Uterus (tissue), 4 donors: Measurements from ENCODE around the gene SERPINA7. TPM values are rescaled to one million over a fixed set of nuclear protein-coding genes. Genes with fewer than 3 reads are reported as not detected.
"Not testable (repeated sequence)": the region's sequence is repeated elsewhere in the genome, so short reads cannot be mapped to it uniquely, and the experiment has no call there.

Source experiments
- DNase-seq, 2 donors: peaks; one replicate each; pipeline ENCODE4 v3.0.0-alpha.2; 2019 to 2020
- H3K27ac ChIP-seq, 2 donors: fragments of 200-600 bp; sonication (generic); 1 replicate in 1 of 2; 2 replicates in 1 of 2; pipeline ENCODE4 v1.5.1; 2016 to 2018
- H3K27me3 ChIP-seq, 2 donors: fragments of 200-600 bp; sonication (generic); one replicate each; pipeline ENCODE4 v1.5.1; 2018 to 2019; ENCODE audit warnings: control low read depth in 1 of 2
- H3K36me3 ChIP-seq, 2 donors: fragments of 200-600 bp; sonication (generic); one replicate each; pipeline ENCODE4 v1.5.1; 2019; ENCODE audit warnings: control low read depth in 1 of 2
- H3K4me1 ChIP-seq, 2 donors: fragments of 200-600 bp; sonication (generic); one replicate each; pipeline ENCODE4 v1.5.1; 2018 to 2019; ENCODE audit warnings: control low read depth in 1 of 2
- H3K4me3 ChIP-seq, 2 donors: fragments of 200-600 bp; sonication (generic); 1 replicate in 1 of 2; 2 replicates in 1 of 2; pipeline ENCODE4 v1.5.1; 2018 to 2019; ENCODE audit warnings: mild to moderate bottlenecking in 1 of 2
- H3K9me3 ChIP-seq, 2 donors: fragments of 200-600 bp; sonication (generic); one replicate each; pipeline ENCODE4 v1.5.1; 2019; ENCODE audit warnings: control low read depth in 1 of 2
- POLR2A ChIP-seq, 2 donors: fragments of 450-650 bp; IDR thresholded peaks; one replicate each; pipeline ENCODE4 v1.6.1; 2016; ENCODE audit warnings: antibody characterized with exemption in 2 of 2, mild to moderate bottlenecking in 1 of 2, moderate library complexity in 1 of 2
- intact Hi-C: fragments of 100-400 bp; cut with DNase I; formaldehyde crosslinking; loops from one replicate; pipeline ENCODE4 v1.15.1; 2023; ENCODE audit warnings: low total_unique reads
- total RNA-seq, 4 donors: library from RNA; depleted of rRNA in 3 of 4; stranded (reverse); fragments of >200 nt in 3 of 4; gene quantifications; one replicate each; pipeline versions ENCODE4 v1.1.0 to v1.2.4, GENCODE V29; 2014 to 2023
- TF ChIP-seq, protein P1 (sequence below), 4 experiments: fragments of 200-600 bp in 2 of 4; fragments of 450-650 bp in 2 of 4; sonication (generic) in 2 of 4; IDR thresholded peaks; one replicate each; pipeline ENCODE4 v1.5.1; 2016 to 2019; ENCODE audit warnings: antibody characterized with exemption in 4 of 4, mild to moderate bottlenecking in 2 of 4, moderate library complexity in 1 of 4
- donor health status: DM: yes; HTN: yes; CAD: no.

Gene SERPINA7
- total RNA-seq, 4 donors from 2014 or later, result not detected

DNA sequence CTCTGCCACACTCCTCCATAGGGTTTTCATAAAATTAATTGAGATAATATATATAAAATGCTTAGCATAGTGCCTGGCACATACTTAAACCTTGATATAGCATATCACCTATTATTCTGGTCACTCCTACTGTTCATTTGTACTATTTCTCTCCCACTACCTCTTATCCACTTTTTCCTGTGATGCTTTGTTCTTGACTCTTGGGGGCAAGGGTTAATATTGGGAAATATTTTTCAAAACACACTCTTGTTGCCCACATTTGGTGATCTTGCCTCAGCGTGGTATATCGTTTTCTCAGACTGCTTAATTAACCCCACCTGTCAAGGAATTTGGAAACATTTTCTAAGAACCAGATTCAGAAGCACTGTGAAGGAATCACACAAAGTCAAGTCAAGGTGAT, 16.3 kb downstream of the SERPINA7 start:
- intact Hi-C loops, result no loop called here
- H3K4me3 ChIP-seq, result no peak overlapping the region
- no peak for DNase-seq
- H3K27ac ChIP-seq, result no peak overlapping the region
- peaks cover 0 to 4% of the 10 kb centered on the region in 2 donors for H3K27me3 ChIP-seq
- H3K4me1 ChIP-seq, result no peaks in the 10 kb centered on the region
- H3K36me3 ChIP-seq, result no peaks in the 10 kb centered on the region
- no peaks in the 10 kb centered on the region for H3K9me3 ChIP-seq
- TF ChIP-seq POLR2A (IDR thresholded peaks at IDR 0.05), result no peak
- TF ChIP-seq, protein P1, sequence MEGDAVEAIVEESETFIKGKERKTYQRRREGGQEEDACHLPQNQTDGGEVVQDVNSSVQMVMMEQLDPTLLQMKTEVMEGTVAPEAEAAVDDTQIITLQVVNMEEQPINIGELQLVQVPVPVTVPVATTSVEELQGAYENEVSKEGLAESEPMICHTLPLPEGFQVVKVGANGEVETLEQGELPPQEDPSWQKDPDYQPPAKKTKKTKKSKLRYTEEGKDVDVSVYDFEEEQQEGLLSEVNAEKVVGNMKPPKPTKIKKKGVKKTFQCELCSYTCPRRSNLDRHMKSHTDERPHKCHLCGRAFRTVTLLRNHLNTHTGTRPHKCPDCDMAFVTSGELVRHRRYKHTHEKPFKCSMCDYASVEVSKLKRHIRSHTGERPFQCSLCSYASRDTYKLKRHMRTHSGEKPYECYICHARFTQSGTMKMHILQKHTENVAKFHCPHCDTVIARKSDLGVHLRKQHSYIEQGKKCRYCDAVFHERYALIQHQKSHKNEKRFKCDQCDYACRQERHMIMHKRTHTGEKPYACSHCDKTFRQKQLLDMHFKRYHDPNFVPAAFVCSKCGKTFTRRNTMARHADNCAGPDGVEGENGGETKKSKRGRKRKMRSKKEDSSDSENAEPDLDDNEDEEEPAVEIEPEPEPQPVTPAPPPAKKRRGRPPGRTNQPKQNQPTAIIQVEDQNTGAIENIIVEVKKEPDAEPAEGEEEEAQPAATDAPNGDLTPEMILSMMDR (IDR thresholded peaks at IDR 0.05), result no peak

DNA sequence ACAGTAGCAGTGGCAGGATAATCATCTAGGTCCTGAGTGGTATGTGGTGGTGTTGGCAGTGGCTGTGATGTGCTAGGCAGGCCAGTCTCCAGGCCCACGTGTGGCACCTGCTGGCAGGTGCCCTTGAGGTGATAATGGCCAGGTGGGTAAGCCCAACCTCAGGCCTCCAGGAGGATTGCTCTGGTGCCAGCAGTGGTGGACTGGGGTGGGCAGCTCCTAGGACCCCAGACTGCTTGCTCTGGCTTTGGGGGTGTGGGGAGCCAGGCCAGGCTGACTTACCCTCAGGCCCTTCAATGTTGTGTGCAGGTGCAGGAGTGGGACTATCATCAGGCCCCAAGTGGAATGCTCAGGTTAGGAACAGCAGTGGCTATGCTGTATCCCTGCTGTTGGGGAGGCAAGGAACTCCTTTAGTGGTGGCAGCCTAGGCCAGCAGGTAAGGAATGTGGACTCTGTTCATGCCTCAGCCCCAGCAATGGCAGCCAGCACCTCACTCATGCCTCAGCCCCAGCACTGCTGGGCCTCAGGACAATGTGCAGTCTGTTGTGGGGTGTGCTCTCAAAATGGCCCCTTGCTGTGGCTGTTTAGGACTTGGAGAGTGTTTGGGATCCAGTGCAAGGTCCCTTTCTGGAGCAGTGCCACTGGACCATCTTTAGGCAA, 24.3 kb downstream of the SERPINA7 start:
- no peaks in the 10 kb centered on the region for H3K4me1 ChIP-seq
- no peak overlapping the region for H3K4me3 ChIP-seq
- H3K27ac ChIP-seq, result no peak overlapping the region
- H3K9me3 ChIP-seq, result no peaks in the 10 kb centered on the region
- no peaks in the 10 kb centered on the region for H3K36me3 ChIP-seq
- intact Hi-C loops, result no loop called here
- no peak for TF ChIP-seq POLR2A (IDR thresholded peaks at IDR 0.05)
- TF ChIP-seq, protein P1 (IDR thresholded peaks at IDR 0.05), result no peak
- H3K27me3 ChIP-seq, result peaks cover 0 to 4% of the 10 kb centered on the region in 2 donors
- no peak for DNase-seq

DNA sequence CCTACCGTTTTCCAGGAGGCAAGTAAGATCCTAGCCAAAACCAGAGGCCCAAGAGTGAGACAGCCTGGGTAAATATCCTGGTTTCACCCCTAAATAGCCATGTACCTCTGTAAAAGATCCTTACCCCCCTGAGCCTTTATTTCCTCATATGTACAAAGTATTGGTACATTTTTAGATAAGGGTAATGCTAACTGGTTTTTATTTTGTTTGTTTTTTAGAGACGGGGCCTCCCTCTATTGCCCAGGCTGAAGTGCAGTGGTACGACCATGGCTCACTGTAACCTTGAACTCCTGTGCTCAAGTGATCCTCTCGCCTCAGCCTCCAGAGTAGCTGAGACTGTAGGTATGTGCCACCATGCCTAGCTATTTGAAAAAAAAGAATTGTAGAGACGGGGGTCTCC, 29.4 kb downstream of the SERPINA7 start:
- Histone ChIP-seq H3K4me1 (no peaks in the 10 kb centered on the region), H3K27me3 (no peaks in the 10 kb centered on the region), H3K4me3 (no peak overlapping the region), H3K27ac (no peak overlapping the region), H3K36me3 (no peaks in the 10 kb centered on the region), H3K9me3 (no peaks in the 10 kb centered on the region)
- no peak for DNase-seq
- TF ChIP-seq POLR2A (IDR thresholded peaks at IDR 0.05), result no peak
- TF ChIP-seq, protein P1 (IDR thresholded peaks at IDR 0.05), result no peak
- intact Hi-C loops, result no loop called here

DNA sequence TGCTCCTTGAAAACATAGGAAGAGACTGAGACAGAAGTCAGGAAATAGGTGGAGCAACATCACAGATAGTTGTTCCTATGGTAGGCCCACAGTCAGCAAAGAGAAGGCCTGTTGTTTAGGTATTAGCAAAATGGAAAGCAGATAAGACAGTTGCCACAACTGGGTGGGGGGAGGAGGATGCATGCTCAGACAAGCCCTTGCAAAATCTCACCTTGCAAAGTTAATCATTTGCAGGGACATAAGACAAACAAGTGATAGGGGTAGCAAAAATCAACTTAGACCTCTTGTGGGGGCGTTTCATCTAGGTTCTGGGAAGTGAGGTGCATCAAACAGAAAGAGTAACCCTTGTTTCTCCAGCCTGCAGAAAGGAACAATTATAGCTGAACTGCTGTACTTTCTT, 30.7 kb downstream of the SERPINA7 start:
- Histone ChIP-seq H3K9me3 (no peaks in the 10 kb centered on the region), H3K27ac (no peak overlapping the region), H3K36me3 (no peaks in the 10 kb centered on the region), H3K4me3 (no peak overlapping the region), H3K4me1 (no peaks in the 10 kb centered on the region), H3K27me3 (no peaks in the 10 kb centered on the region)
- no peak for DNase-seq
- intact Hi-C loops, result no loop called here
- TF ChIP-seq POLR2A (IDR thresholded peaks at IDR 0.05), result no peak
- TF ChIP-seq, protein P1 (IDR thresholded peaks at IDR 0.05), result no peak

DNA sequence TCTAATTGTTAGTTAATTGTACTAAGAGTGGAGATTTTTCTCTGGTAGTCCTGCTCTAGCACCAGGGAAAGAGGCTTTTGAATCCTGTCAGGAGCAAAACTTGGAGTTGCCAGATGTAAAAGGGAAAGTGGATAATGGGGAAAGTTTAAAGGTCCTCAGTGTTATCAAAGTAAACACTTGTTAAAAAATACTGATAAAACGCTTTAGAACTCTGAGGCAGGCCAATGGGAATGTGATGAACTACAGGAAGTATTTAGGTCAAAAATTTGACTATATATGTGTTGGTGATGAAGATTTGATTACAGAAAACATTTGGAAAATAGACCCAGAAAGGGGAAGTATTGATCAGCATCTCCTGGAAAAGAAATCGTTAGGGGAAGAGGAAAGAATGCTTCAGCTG, 32.8 kb downstream of the SERPINA7 start:
- no peak for DNase-seq
- H3K4me3 ChIP-seq, result no peak overlapping the region
- H3K36me3 ChIP-seq, result no peaks in the 10 kb centered on the region
- no peaks in the 10 kb centered on the region for H3K4me1 ChIP-seq
- no peaks in the 10 kb centered on the region for H3K27me3 ChIP-seq
- H3K9me3 ChIP-seq, result no peaks in the 10 kb centered on the region
- TF ChIP-seq POLR2A (IDR thresholded peaks at IDR 0.05), result no peak
- TF ChIP-seq, protein P1 (IDR thresholded peaks at IDR 0.05), result no peak
- H3K27ac ChIP-seq, result no peak overlapping the region
- intact Hi-C loops, result no loop called here

DNA sequence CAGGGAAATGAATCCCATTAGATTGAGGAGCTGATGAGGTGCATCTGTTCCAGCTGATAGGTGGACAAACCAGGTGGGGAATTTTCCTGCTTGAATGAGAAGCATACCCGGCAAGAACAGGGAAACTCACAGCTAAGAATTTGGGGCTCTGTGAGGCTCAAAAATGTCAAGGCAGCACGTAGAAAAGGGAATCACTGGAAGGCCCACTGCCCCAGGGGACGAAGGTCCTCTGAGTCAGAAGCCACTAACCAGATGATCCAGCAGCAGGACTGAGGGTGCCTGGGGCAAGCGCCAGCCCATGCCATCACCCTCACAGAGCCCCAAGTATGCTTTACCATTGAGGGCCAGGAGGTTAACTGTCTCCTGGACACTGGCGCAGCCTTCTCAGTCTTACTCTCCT, 37.9 kb downstream of the SERPINA7 start:
- H3K36me3 ChIP-seq, intact Hi-C loops, H3K27ac ChIP-seq, H3K27me3 ChIP-seq, H3K9me3 ChIP-seq, H3K4me1 ChIP-seq, H3K4me3 ChIP-seq, DNase-seq: not testable (repeated sequence)
